Mesothelial cell of epicardium (in vitro differentiated cells): Measurements from ENCODE around the gene IL1RAPL1. TPM values are rescaled to one million over a fixed set of nuclear protein-coding genes. Genes with fewer than 3 reads are reported as not detected.
A peak's percentile ranks its signal among the peaks of the same experiment; 100 is the strongest.

Experiments
- DNase-seq, 2 experiments: peaks; one replicate each; pipeline ENCODE4 v3.0.0; 2021; ENCODE audit warnings: low spot score in 2 of 2; ENCODE audit not compliant: unreplicated experiment in 2 of 2
- H3K27ac Mint-ChIP-seq: 2 replicates; pipeline ENCODE4 v1.8.0; 2021; ENCODE audit warnings: mixed read lengths
- H3K27me3 Mint-ChIP-seq: 2 replicates; pipeline ENCODE4 v1.8.0; 2021; ENCODE audit warnings: low read depth, mixed read lengths
- H3K36me3 Mint-ChIP-seq: 2 replicates; pipeline ENCODE4 v1.8.0; 2021; ENCODE audit warnings: mixed read lengths
- H3K4me1 Mint-ChIP-seq: 2 replicates; pipeline ENCODE4 v1.8.0; 2021; ENCODE audit warnings: mixed read lengths
- H3K4me3 Mint-ChIP-seq: 2 replicates; pipeline ENCODE4 v1.8.0; 2021; ENCODE audit warnings: mild to moderate bottlenecking, moderate library complexity, mixed read lengths
- H3K9me3 Mint-ChIP-seq: 2 replicates; pipeline ENCODE4 v1.8.0; 2021; ENCODE audit warnings: mixed read lengths
- CTCF ChIP-seq: fragments of 200-600 bp; sonication (generic); IDR thresholded peaks from one replicate; pipeline ENCODE4 v1.5.0; 2021; ENCODE audit warnings: antibody characterized with exemption; ENCODE audit not compliant: unreplicated experiment
- total RNA-seq: library from RNA; stranded (reverse); gene quantifications from 3 replicates; pipeline ENCODE4 v1.2.1, GENCODE V29; 2021

Gene IL1RAPL1
- total RNA-seq, 1 donor from 2014 or later, result 17.0 TPM

- Mint-ChIP-seq H3K4me1 (peaks cover 61% of the 10 kb centered on the region), H3K4me3 (no peak overlapping the region), H3K27me3 (no peaks in the 10 kb centered on the region), H3K27ac (no peak overlapping the region), H3K9me3 (no peaks in the 10 kb centered on the region), H3K36me3 (no peaks in the 10 kb centered on the region)
- DNase-seq, result no peak
- TF ChIP-seq CTCF, result peak; percentile 40
Observed at GRCh38 chrX:29940750-29941149, 1353.5 kb downstream of the IL1RAPL1 start.

GRCh38 chrX:29941287-29941686, 1354.0 kb downstream of the IL1RAPL1 start:
- Mint-ChIP-seq H3K36me3 (no peaks in the 10 kb centered on the region), H3K4me1 (peaks cover 56% of the 10 kb centered on the region), H3K27me3 (no peaks in the 10 kb centered on the region), H3K4me3 (no peak overlapping the region), H3K9me3 (no peaks in the 10 kb centered on the region), H3K27ac (no peak overlapping the region)
- no peak for DNase-seq
- TF ChIP-seq CTCF, result no peak

- Mint-ChIP-seq H3K36me3 (no peaks in the 10 kb centered on the region), H3K4me1 (peaks cover 22% of the 10 kb centered on the region)
- no peak for TF ChIP-seq CTCF
Observed at GRCh38 chrX:29947225-29947624, 1360.0 kb downstream of the IL1RAPL1 start.

GRCh38 chrX:29948653-29949052, 1361.4 kb downstream of the IL1RAPL1 start:
- Mint-ChIP-seq H3K4me3 (no peak overlapping the region), H3K4me1 (peaks cover 12% of the 10 kb centered on the region), H3K9me3 (peaks cover 11% of the 10 kb centered on the region), H3K27ac (no peak overlapping the region), H3K36me3 (no peaks in the 10 kb centered on the region), H3K27me3 (no peaks in the 10 kb centered on the region)
- no peak for DNase-seq
- no peak for TF ChIP-seq CTCF

More at GRCh38 chrX:29947225-29947624, 1360.0 kb downstream of the IL1RAPL1 start:
- no peaks in the 10 kb centered on the region for H3K27me3 Mint-ChIP-seq
- H3K4me3 Mint-ChIP-seq, result no peak overlapping the region
- no peak for DNase-seq
- peaks cover 11% of the 10 kb centered on the region for H3K9me3 Mint-ChIP-seq
- H3K27ac Mint-ChIP-seq, result no peak overlapping the region

GRCh38 chrX:29952016-29952415, 1364.8 kb downstream of the IL1RAPL1 start:
- no peak overlapping the region for H3K27ac Mint-ChIP-seq
- peaks cover 9% of the 10 kb centered on the region for H3K36me3 Mint-ChIP-seq
- no peak overlapping the region for H3K4me3 Mint-ChIP-seq
- no peak for DNase-seq
- TF ChIP-seq CTCF, result no peak
- no peaks in the 10 kb centered on the region for H3K27me3 Mint-ChIP-seq
- peaks cover 9% of the 10 kb centered on the region for H3K4me1 Mint-ChIP-seq
- peaks cover 17% of the 10 kb centered on the region for H3K9me3 Mint-ChIP-seq

GRCh38 chrX:29962061-29962460, 1374.8 kb downstream of the IL1RAPL1 start:
- Mint-ChIP-seq H3K9me3 (peaks cover 2% of the 10 kb centered on the region), H3K4me1 (peaks cover 8% of the 10 kb centered on the region), H3K27me3 (no peaks in the 10 kb centered on the region), H3K4me3 (no peak overlapping the region), H3K36me3 (no peaks in the 10 kb centered on the region), H3K27ac (no peak overlapping the region)
- no peak for DNase-seq
- TF ChIP-seq CTCF, result no peak
